Natural killer cell (primary cell): ENCODE results near the gene KDM4C. TPM values are rescaled to one million over a fixed set of nuclear protein-coding genes. Genes with fewer than 3 reads are reported as not detected.

Experiments
- ATAC-seq, 3 donors: fragments of 150-1000 bp in 2 of 3; fragments of 200-7000 bp in 1 of 3; cut with Tn5 transposase; 1 replicate in 1 of 3; 2 replicates in 2 of 3; pipeline ENCODE4 v1.10.0; 2021; ENCODE audit warnings: mild to moderate bottlenecking in 2 of 3, moderate library complexity in 2 of 3
- DNase-seq, 2 donors: peaks; one replicate each; pipeline versions ENCODE4 v3.0.0 to v3.0.0-alpha.2; 2013 to 2021; ENCODE audit warnings: mixed read lengths in 1 of 2
- H3K27ac ChIP-seq: one replicate; pipeline ENCODE4 v1.5.1; 2013; ENCODE audit warnings: mild to moderate bottlenecking, low read length
- H3K27me3 ChIP-seq: one replicate; pipeline ENCODE4 v1.6.1; 2013; ENCODE audit warnings: low read length; ENCODE audit not compliant: control insufficient read depth, insufficient read depth
- H3K36me3 ChIP-seq: one replicate; pipeline ENCODE4 v1.6.1; 2013; ENCODE audit warnings: low read length; ENCODE audit not compliant: control insufficient read depth, insufficient read depth
- H3K4me1 ChIP-seq: one replicate; pipeline ENCODE4 v1.6.1; 2013; ENCODE audit warnings: low read length; ENCODE audit not compliant: control insufficient read depth, insufficient read depth
- H3K4me3 ChIP-seq: one replicate; pipeline ENCODE4 v1.5.1; 2013; ENCODE audit warnings: low read length
- H3K9me3 ChIP-seq: one replicate; pipeline ENCODE4 v1.6.1; 2013; ENCODE audit warnings: low read length; ENCODE audit not compliant: control insufficient read depth, insufficient read depth
- H3K27ac Mint-ChIP-seq, 2 donors: one replicate each; pipeline ENCODE4 v1.8.0; 2022; ENCODE audit warnings: mild to moderate bottlenecking in 2 of 2, mixed read lengths in 2 of 2, moderate library complexity in 1 of 2
- H3K27me3 Mint-ChIP-seq, 2 donors: one replicate each; pipeline ENCODE4 v1.8.0; 2022; ENCODE audit warnings: low read depth in 2 of 2, mixed read lengths in 2 of 2
- H3K36me3 Mint-ChIP-seq: one replicate; pipeline ENCODE4 v1.8.0; 2022; ENCODE audit warnings: mixed read lengths
- H3K4me1 Mint-ChIP-seq, 2 donors: one replicate each; pipeline ENCODE4 v1.8.0; 2022; ENCODE audit warnings: mixed read lengths in 2 of 2
- H3K4me3 Mint-ChIP-seq: one replicate; pipeline ENCODE4 v1.8.0; 2022; ENCODE audit warnings: mild to moderate bottlenecking, moderate library complexity, mixed read lengths
- H3K9me3 Mint-ChIP-seq, 2 donors: one replicate each; pipeline ENCODE4 v1.8.0; 2022; ENCODE audit warnings: mixed read lengths in 2 of 2
- CTCF ChIP-seq: fragments of 200-600 bp; IDR thresholded peaks from one replicate; pipeline ENCODE4 v1.8.0; 2022; ENCODE audit warnings: antibody characterized with exemption
- WGBS: methylation state at CpG from one replicate; pipeline ENCODE4 v1.1.7; 2013; ENCODE audit warnings: missing lambda C conversion rate; ENCODE audit not compliant: insufficient coverage; 5-methylcytosine and 5-hydroxymethylcytosine counted together
- intact Hi-C: fragments of 100-400 bp; cut with micrococcal nuclease; formaldehyde crosslinking; loops from one replicate; pipeline ENCODE4 v1.14.2; 2022
- total RNA-seq, 4 donors: library from RNA; stranded (reverse); fragments of 120-200 nt in 1 of 4; gene quantifications; one replicate each; pipeline versions ENCODE4 v1.2.3 to v1.2.4, GENCODE V29; 2013 to 2022

Gene KDM4C
- total RNA-seq, 3 donors from 2014 or later (not counting 1 experiment from before 2014, with no cell fraction given), result 115 to 137 (median 116) TPM

DNA sequence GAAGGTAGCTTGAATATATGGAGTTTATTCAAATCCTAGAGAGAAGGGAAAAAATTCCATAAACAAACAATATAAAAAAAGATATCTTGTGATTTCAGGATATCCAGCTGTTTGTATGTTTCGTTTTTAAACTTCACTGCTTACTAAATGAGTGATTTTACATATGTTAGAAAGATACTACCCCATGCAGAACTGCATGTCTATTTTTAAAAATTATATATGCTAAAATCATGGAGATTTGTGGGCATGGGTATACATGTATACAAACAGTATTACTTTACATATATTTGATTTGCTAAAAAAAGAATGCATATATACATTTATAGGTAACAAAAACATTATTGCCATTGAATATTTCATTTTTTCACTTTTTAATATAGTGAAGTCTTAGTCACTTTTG lies 178.3 kb downstream of the KDM4C start:
- intact Hi-C loops, result no loop called here
- no peak overlapping the region for H3K27ac Mint-ChIP-seq

DNA sequence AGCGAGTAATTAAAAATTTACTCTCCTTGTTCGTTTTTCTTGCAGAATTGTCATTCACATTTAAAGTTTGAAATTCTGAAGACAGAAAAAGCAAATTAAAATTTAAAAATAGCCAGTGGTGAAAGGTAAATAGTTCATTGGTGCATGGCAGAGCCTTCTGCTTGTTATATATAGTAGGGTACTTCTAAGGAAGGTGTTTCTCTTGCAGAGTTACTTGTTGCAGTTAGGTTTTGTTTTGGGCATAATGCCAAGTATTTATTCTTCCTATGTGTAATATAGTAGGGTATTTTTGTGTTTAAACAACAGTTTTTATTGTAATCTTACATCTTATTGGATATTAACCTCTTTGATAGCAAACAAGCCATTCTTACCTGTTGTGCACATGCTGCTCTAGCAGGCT lies 179.4 kb downstream of the KDM4C start:
- no peak for TF ChIP-seq CTCF
- H3K4me1 Mint-ChIP-seq, result peaks cover 21 to 29% of the 10 kb centered on the region in 2 donors
- DNase-seq, result no peak
- no peak overlapping the region for H3K27ac ChIP-seq
- H3K27me3 Mint-ChIP-seq, result no peaks in the 10 kb centered on the region
- H3K9me3 ChIP-seq, result no peaks in the 10 kb centered on the region
- ATAC-seq, result no peak
- intact Hi-C loops, result no loop called here
- no peaks in the 10 kb centered on the region for H3K27me3 ChIP-seq
- H3K4me3 Mint-ChIP-seq, result no peak overlapping the region
- WGBS, result 92% methylated on average over 2 of the region's 2 CpGs
- no peaks in the 10 kb centered on the region for H3K9me3 Mint-ChIP-seq
- H3K36me3 Mint-ChIP-seq, result peaks cover 6% of the 10 kb centered on the region
- H3K36me3 ChIP-seq, result no peaks in the 10 kb centered on the region
- H3K4me1 ChIP-seq, result no peaks in the 10 kb centered on the region
- H3K27ac Mint-ChIP-seq, result no peak overlapping the region
- no peak overlapping the region for H3K4me3 ChIP-seq

More for the DNA sequence above, 178.3 kb downstream of the KDM4C start:
- H3K36me3 ChIP-seq, result no peaks in the 10 kb centered on the region
- no peaks in the 10 kb centered on the region for H3K9me3 ChIP-seq
- no peaks in the 10 kb centered on the region for H3K4me1 ChIP-seq
- Mint-ChIP-seq H3K36me3 (no peaks in the 10 kb centered on the region), H3K4me3 (no peak overlapping the region), H3K9me3 (no peaks in the 10 kb centered on the region), H3K27me3 (no peaks in the 10 kb centered on the region), H3K4me1 (peaks cover 22 to 25% of the 10 kb centered on the region in 2 donors)
- no peak for ATAC-seq
- no peaks in the 10 kb centered on the region for H3K27me3 ChIP-seq
- no CpG with 5 or more reads among the region's 1 CpG for WGBS
- no peak overlapping the region for H3K4me3 ChIP-seq
- no peak for TF ChIP-seq CTCF
- no peak for DNase-seq
- no peak overlapping the region for H3K27ac ChIP-seq

DNA sequence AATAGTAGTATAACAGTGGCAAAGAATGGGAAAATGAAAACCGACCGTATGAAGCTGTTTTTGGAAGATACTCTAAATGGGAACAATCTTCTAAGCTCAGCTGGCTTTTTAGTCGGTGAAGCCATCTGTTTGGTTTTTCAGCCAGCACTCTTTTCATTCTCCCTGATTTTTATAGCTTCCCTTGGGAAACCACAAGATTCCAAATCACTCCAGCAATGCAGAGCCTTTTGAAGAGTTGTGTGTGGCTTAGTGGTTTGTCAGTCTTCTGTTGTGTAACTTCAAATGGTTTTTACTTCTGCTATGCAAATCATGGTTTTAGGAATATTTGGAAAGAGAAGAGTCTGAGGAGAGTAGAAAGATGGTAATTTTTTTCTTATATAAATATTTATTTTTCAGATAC lies 180.7 kb downstream of the KDM4C start:
- DNase-seq, result no peak
- intact Hi-C loops, result no loop called here
- H3K27me3 Mint-ChIP-seq, result no peaks in the 10 kb centered on the region
- H3K4me1 ChIP-seq, result no peaks in the 10 kb centered on the region
- no peaks in the 10 kb centered on the region for H3K9me3 ChIP-seq
- peaks cover 16 to 22% of the 10 kb centered on the region in 2 donors for H3K4me1 Mint-ChIP-seq
- no peak for TF ChIP-seq CTCF
- H3K4me3 Mint-ChIP-seq, result no peak overlapping the region
- no peak overlapping the region for H3K27ac ChIP-seq
- H3K9me3 Mint-ChIP-seq, result no peaks in the 10 kb centered on the region
- WGBS, result 76% methylated on average over 3 of the region's 3 CpGs
- H3K27ac Mint-ChIP-seq, result no peak overlapping the region
- H3K4me3 ChIP-seq, result no peak overlapping the region
- ATAC-seq, result no peak
- peaks cover 6% of the 10 kb centered on the region for H3K36me3 Mint-ChIP-seq
- no peaks in the 10 kb centered on the region for H3K36me3 ChIP-seq
- no peaks in the 10 kb centered on the region for H3K27me3 ChIP-seq

- H3K9me3 ChIP-seq, result no peaks in the 10 kb centered on the region
- no peaks in the 10 kb centered on the region for H3K4me1 ChIP-seq
- ATAC-seq, result peak in 1 of 3 donors; percentile 37
- Mint-ChIP-seq H3K27me3 (no peaks in the 10 kb centered on the region), H3K27ac (no peak overlapping the region), H3K4me3 (no peak overlapping the region), H3K9me3 (no peaks in the 10 kb centered on the region), H3K36me3 (peaks cover 6% of the 10 kb centered on the region), H3K4me1 (peaks cover 16 to 22% of the 10 kb centered on the region in 2 donors)
- H3K36me3 ChIP-seq, result no peaks in the 10 kb centered on the region
- H3K27me3 ChIP-seq, result no peaks in the 10 kb centered on the region
- 98% methylated on average over 2 of the region's 2 CpGs for whole genome bisulfite sequencing
- H3K27ac ChIP-seq, result no peak overlapping the region
- intact Hi-C loops, result no loop called here
- TF ChIP-seq CTCF, result no peak
- no peak overlapping the region for H3K4me3 ChIP-seq
- DNase-seq, result no peak
Measured at GRCh38 chr9:6938873-6939272, 181.1 kb downstream of the KDM4C start.
